ENCODE measurements around the gene ASB15.

Gene ASB15

DNA sequence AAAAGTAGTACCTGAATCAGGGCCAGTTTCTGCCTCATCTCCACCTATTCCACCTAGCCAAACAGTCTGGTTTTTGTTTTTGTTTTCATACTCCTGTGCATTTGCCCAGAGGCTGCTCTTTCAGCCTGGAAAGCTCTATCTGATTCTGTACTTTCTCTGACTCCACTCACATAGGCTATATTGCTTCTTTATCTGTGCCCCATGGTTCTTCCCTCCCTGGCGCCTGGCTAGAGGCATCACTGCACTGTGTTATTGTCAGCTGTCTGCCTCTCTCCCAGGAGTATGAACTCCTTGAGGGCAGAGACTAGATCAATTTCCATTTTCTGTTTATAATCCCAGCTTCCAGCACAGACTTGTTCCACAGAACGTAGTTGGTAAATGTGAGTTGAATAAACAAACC is 49.0 kb downstream of the ASB15 start:
- TF ChIP-seq NFIC (IDR thresholded peaks at IDR 0.05) (no peak), TEAD4 (IDR thresholded peaks at IDR 0.05) (no peak), TCF12 (IDR thresholded peaks at IDR 0.05; ENCODE audit: low read depth) (no peak), CREB1 (IDR thresholded peaks at IDR 0.05; ENCODE audit: low read depth) (no peak), CEBPB (IDR thresholded peaks at IDR 0.05) (no peak), EP300 (IDR thresholded peaks at IDR 0.05; ENCODE audit: borderline replicate concordance) (no peak), ZBTB7A (IDR thresholded peaks at IDR 0.05; ENCODE audit: low read depth) (no peak), EGR1 (IDR thresholded peaks at IDR 0.05) (no peak), RAD21 (IDR thresholded peaks at IDR 0.05; ENCODE audit: low read depth) (no peak), YY1 (IDR thresholded peaks at IDR 0.05; ENCODE audit: low read depth) (no peak), FOXM1 (IDR thresholded peaks at IDR 0.05; ENCODE audit: borderline replicate concordance, low read depth) (no peak), TAF1 (IDR thresholded peaks at IDR 0.05; ENCODE audit: low read depth) (no peak)
- TF ChIP-seq, protein P1, sequence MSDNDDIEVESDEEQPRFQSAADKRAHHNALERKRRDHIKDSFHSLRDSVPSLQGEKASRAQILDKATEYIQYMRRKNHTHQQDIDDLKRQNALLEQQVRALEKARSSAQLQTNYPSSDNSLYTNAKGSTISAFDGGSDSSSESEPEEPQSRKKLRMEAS (IDR thresholded peaks at IDR 0.05), result no peak
- TF ChIP-seq, protein P2, sequence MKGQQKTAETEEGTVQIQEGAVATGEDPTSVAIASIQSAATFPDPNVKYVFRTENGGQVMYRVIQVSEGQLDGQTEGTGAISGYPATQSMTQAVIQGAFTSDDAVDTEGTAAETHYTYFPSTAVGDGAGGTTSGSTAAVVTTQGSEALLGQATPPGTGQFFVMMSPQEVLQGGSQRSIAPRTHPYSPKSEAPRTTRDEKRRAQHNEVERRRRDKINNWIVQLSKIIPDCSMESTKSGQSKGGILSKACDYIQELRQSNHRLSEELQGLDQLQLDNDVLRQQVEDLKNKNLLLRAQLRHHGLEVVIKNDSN (IDR thresholded peaks at IDR 0.05), result no peak
- TF ChIP-seq, protein P3, sequence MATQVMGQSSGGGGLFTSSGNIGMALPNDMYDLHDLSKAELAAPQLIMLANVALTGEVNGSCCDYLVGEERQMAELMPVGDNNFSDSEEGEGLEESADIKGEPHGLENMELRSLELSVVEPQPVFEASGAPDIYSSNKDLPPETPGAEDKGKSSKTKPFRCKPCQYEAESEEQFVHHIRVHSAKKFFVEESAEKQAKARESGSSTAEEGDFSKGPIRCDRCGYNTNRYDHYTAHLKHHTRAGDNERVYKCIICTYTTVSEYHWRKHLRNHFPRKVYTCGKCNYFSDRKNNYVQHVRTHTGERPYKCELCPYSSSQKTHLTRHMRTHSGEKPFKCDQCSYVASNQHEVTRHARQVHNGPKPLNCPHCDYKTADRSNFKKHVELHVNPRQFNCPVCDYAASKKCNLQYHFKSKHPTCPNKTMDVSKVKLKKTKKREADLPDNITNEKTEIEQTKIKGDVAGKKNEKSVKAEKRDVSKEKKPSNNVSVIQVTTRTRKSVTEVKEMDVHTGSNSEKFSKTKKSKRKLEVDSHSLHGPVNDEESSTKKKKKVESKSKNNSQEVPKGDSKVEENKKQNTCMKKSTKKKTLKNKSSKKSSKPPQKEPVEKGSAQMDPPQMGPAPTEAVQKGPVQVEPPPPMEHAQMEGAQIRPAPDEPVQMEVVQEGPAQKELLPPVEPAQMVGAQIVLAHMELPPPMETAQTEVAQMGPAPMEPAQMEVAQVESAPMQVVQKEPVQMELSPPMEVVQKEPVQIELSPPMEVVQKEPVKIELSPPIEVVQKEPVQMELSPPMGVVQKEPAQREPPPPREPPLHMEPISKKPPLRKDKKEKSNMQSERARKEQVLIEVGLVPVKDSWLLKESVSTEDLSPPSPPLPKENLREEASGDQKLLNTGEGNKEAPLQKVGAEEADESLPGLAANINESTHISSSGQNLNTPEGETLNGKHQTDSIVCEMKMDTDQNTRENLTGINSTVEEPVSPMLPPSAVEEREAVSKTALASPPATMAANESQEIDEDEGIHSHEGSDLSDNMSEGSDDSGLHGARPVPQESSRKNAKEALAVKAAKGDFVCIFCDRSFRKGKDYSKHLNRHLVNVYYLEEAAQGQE (IDR thresholded peaks at IDR 0.05; ENCODE audit: low read depth), result no peak

DNA sequence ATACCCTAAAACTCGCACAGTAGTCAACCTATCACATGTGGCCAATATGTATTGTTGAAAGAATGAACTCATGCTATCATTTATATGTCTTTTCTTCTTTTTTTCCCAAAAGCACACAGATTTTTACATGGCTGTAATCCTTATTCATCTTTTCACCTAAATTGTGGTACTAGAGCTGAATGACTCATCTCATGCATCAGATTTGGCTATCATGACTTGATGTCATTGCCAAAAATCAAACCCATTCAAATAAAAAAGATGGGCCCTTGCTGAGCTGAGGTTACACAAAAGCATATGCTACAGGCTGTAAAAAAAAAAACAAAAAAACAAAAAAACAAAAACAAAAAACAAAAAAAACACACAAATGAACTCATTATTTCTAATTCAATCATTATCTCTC is 50.8 kb downstream of the ASB15 start:
- no peak for TF ChIP-seq ZBTB7A (IDR thresholded peaks at IDR 0.05; ENCODE audit: low read depth)
- TF ChIP-seq, protein P3 (IDR thresholded peaks at IDR 0.05; ENCODE audit: low read depth), result no peak

DNA sequence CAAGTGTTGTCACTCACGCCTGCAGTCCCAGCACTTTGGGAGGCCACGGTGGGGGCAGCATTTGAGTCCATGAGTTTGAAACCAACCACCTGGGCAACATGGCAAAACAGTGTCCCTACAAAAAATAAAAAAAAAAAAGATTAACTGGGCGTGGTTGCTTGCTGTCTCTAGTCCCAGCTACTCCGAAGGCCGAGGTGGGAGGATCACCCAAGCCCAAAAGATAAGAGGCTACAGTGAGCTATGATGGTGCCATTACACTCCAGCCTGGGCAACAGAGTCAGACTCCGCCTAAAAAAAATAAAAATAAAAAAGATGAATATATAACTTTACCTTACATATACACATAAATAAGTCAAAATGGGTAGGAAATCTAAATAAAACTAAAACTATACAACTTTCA is 51.5 kb downstream of the ASB15 start:
- TF ChIP-seq TCF12 (IDR thresholded peaks at IDR 0.05; ENCODE audit: low read depth), result no peak
- no peak for TF ChIP-seq ZBTB7A (IDR thresholded peaks at IDR 0.05; ENCODE audit: low read depth)
- TF ChIP-seq EP300 (IDR thresholded peaks at IDR 0.05; ENCODE audit: borderline replicate concordance), result no peak
- TF ChIP-seq, protein P2 (IDR thresholded peaks at IDR 0.05), result no peak
- no peak for TF ChIP-seq CREB1 (IDR thresholded peaks at IDR 0.05; ENCODE audit: low read depth)
- TF ChIP-seq, protein P3 (IDR thresholded peaks at IDR 0.05; ENCODE audit: low read depth), result no peak
- no peak for TF ChIP-seq FOXM1 (IDR thresholded peaks at IDR 0.05; ENCODE audit: borderline replicate concordance, low read depth)
- TF ChIP-seq TAF1 (IDR thresholded peaks at IDR 0.05; ENCODE audit: low read depth), result no peak
- no peak for TF ChIP-seq EGR1 (IDR thresholded peaks at IDR 0.05)
- no peak for TF ChIP-seq NFIC (IDR thresholded peaks at IDR 0.05)
- TF ChIP-seq, protein P1 (IDR thresholded peaks at IDR 0.05), result no peak
- no peak for TF ChIP-seq YY1 (IDR thresholded peaks at IDR 0.05; ENCODE audit: low read depth)

DNA sequence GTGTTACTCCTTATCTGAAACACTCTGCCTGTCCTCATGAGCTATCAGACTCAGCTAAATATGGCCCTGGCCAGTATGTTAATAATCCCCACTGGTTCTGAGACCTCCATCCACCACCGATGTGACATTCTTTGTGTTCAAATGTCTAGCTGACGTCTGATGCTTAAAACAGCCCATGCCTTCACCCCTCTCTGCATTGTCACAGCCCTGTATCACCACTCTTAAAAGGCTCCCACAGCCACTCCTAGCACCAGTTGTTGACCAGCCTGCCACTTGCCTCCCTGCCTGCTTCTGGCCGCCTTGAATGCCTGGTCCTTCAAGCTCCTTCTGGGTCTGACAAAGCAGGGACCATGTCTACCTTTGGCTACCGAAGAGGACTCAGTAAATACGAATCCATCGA is 54.0 kb downstream of the ASB15 start, which contains the start of gene LMOD2:
LMOD2 (plus strand) TSS at position 253 of the 400 bp plus-strand sequence; CDS start at position 351, 98 bp downstream.
- TF ChIP-seq CREB1 (IDR thresholded peaks at IDR 0.05; ENCODE audit: low read depth), result no peak

DNA sequence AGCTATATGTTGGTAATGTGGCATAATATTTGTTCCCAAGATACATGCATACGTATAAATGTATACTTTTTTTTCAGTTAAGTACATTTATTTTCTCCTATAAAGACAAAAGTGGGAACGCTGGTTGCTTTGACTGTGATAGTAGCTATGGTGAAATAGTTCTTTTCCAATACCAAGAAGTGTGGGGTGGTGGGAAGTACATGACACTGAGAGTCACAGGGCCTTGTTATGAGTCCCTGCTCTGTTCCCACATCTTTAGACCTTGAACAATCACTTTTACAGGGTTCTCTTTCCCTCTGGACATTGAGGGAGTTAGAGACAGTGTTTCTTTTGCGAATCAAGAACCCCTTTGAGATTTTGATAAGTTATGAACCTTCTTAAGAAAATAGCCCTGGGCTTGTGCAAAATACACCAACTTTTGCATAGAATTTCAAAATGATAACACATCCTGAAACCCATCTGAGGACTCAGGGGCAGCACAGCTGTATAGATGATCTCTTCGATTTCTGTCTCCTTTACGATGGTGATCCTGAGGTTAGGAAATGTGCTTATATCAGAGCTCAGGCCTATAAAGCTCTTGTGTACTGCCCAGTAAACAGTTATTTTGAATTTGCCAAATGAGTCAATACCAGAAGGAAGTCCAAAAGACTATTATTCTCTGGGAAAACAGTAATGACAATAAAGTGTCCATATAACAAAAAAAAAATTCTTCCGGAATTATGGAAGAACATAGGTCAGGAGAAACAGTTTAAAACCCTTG is 55.1 kb downstream of the ASB15 start:
- TF ChIP-seq TEAD4 (IDR thresholded peaks at IDR 0.05) (no peak), EP300 (IDR thresholded peaks at IDR 0.05; ENCODE audit: borderline replicate concordance) (no peak), FOXM1 (IDR thresholded peaks at IDR 0.05; ENCODE audit: borderline replicate concordance, low read depth) (no peak), YY1 (IDR thresholded peaks at IDR 0.05; ENCODE audit: low read depth) (no peak), CREB1 (IDR thresholded peaks at IDR 0.05; ENCODE audit: low read depth) (no peak), CEBPB (IDR thresholded peaks at IDR 0.05) (no peak), ZBTB7A (IDR thresholded peaks at IDR 0.05; ENCODE audit: low read depth) (no peak), NFIC (IDR thresholded peaks at IDR 0.05) (no peak), EGR1 (IDR thresholded peaks at IDR 0.05) (no peak), TCF12 (IDR thresholded peaks at IDR 0.05; ENCODE audit: low read depth) (no peak), TAF1 (IDR thresholded peaks at IDR 0.05; ENCODE audit: low read depth) (no peak)
- TF ChIP-seq, protein P2 (IDR thresholded peaks at IDR 0.05), result no peak
- TF ChIP-seq, protein P3 (IDR thresholded peaks at IDR 0.05; ENCODE audit: low read depth), result no peak
- TF ChIP-seq, protein P1 (IDR thresholded peaks at IDR 0.05), result no peak

Measured in Ishikawa (cell line).